ENCODE results near the gene PLEKHB1. TPM values are rescaled to one million over a fixed set of nuclear protein-coding genes. Genes with fewer than 3 reads are reported as not detected.
"Not testable (repeated sequence)": the region's sequence is repeated elsewhere in the genome, so short reads cannot be mapped to it uniquely, and the experiment has no call there.

PLEKHB1 gene
- polyA plus RNA-seq, 12 donors: 0.75 to 2.8 (median 1.5) TPM; not detected in 2

DNA sequence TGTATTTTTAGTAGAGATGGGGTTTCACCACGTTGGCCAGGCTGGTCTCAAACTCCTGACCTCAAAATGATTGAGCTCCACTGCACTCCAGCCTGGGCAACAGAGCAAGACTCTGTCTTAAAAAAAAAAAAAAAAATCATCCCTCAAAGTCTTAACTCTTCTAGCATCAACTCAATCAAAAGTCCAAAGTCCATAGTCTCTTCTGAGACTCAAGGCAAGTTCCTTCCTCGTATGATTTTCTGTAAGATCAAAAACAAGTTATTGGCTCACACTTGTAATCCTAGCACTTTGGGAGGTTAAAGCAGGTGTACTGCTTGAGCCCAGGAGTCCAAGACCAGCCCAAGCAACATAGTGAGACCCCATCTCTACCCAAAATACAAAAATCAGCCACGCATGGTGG is 24.4 kb downstream of the PLEKHB1 start:
- DNase-seq: no peak

DNA sequence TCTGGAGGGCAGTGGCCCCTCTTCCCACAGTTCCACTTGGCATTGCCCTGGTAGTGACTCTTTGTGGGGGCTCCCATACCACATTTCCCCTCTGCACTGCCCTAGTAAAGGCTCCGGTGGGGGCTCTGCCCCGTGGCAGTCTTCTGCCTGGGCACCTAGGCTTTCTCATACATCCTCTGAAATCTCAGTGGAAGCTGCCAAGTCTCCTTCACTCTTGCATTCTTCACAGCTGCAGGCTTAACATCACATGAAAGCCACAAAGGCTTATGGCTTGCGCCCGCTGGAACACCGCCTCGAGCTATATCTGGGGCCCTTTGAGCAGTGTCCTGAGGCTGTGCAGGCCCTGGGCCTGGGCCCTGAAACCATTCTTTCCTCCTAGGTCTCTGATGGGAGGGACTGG is 25.3 kb downstream of the PLEKHB1 start:
- no peak for DNase-seq

DNA sequence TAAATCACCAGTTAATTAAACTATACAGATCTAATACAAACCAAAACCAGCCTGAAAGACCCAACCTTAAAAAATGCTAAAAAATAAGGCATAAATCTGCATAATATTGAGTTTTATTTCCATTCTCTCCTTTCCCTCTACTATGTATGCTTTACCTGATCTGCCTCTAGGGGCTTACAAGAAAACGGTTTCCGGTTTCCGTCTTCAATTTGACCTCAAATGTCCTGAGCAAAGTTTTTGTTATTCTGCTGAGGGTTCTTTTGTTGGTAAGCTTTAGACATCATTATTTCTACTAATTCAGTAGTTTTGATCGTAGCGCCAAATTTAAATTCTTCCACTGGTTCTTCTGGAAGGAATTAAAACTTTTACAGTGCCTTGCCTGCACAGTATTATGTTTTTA is 30.2 kb downstream of the PLEKHB1 start:
- DNase-seq: not testable (repeated sequence)

DNA sequence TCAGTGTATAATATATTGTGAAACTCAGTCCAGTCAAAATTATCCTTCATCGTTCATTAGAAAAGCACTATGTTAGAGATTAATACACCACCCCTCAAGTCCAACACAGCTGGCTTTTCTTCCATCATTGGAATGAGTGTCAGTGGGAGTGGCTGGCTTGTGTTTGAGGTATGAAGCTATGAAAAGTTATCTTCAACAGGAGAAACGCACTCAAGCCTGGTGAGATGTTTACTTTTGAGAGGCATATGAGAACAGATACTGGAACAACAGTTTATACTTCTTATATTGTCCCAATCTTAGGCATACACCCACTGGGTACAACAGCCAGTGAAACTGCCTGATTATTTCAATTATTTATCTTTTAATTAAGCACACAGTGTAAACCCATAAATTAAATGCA is 34.3 kb downstream of the PLEKHB1 start:
- no peak for DNase-seq

DNA sequence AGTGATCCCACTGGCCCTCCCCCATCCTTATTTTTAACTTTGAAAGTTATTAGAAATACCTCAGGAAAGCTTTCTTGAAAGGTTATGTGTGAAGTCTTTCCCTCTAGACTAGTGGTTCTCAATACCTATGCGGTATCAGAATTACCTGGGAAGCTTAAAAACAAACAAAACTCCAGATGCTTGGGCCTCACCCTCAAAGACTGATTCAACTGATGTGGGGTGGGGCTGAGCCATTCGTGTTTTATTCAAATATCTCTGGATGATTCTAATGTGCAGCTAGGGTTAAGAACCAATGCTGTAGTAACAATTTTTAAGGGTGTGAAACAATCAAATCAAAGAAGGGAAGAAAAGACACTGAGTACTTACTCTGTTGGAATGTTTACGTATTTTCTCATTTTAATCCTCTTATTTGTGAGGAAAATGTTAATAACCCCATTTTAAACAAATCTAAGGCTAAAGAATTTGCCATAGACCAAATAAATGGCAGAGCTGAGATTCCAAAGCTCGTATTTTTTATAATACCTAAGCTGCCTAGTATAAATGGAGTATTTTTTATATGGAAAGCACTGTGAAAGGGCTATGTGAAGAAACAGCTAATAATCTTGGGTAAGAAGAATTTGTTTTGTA is 47.6 kb downstream of the PLEKHB1 start:
- DNase-seq: no peak

DNA sequence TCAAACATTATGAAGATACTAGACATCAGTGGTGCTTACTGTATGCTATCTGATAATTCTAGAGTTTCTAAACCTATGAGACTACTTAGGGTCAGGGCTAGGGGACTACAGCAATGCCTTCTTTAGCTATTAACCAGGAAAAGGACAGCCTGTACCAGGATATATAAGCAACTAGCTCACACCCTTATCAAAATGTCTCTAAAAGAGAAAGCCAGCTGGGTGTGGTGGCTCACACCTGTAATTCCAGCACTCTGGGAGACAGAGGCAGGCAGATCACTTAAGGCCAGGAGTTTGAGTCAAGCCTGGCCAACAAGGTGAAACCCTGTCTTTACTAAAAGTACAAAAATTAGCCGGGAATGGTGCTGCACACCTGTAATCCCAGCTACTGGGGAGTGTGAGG is 58.7 kb downstream of the PLEKHB1 start:
- no peak for DNase-seq

DNA sequence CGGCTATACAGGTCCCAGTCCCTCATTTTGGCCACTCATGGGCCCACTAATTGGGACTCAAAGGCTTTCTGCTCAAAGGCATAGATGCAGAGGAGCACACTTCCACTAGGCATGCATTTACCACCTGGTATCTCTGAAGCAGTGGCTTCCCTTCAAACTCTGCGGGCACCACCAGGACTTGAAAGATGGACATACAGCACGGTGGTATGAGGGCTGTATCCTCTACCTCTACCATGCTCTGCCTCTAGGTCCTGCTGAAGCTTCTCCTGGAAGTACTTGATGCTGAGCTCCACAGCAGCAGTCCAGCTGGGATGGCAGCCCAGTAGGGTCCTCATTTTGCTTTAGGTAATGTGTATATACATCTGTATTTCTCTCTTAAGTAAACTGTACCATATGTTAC is 64.6 kb downstream of the PLEKHB1 start:
- no peak for DNase-seq

Other genes starting within 250 kb of the PLEKHB1 start
- 10 to 100 TPM in 11 of 12 donors, not detected in 1; 22.1 to 43.8 (median 27.8) TPM for gene FAM168A, start 48.5 kb upstream of the PLEKHB1 start, polyA plus RNA-seq (ENCODE audit: insufficient read length in 12 of 12)
- gene RAB6A, start 114.5 kb downstream of the PLEKHB1 start, polyA plus RNA-seq (ENCODE audit: insufficient read length in 12 of 12): 100 to 1,000 TPM in 8 of 12 donors, 10 to 100 TPM in 3, not detected in 1; 88.7 to 142 (median 107) TPM
- 10 to 100 TPM in 10 of 12 donors, not detected in 2; 30.2 to 51.7 (median 42.3) TPM for gene MRPL48, start 141.3 kb downstream of the PLEKHB1 start, polyA plus RNA-seq (ENCODE audit: insufficient read length in 12 of 12)
- gene COA4, start 230.3 kb downstream of the PLEKHB1 start, polyA plus RNA-seq (ENCODE audit: insufficient read length in 12 of 12): 10 to 100 TPM in 11 of 12 donors, not detected in 1; 60.7 to 92.3 (median 74.4) TPM
- gene PAAF1, start 230.4 kb downstream of the PLEKHB1 start, polyA plus RNA-seq (ENCODE audit: insufficient read length in 12 of 12): 10 to 100 TPM in 11 of 12 donors, not detected in 1; 28.1 to 66.7 (median 37.4) TPM